Pancreas (tissue), 10 donors: ENCODE data around the gene RSPH9. TPM values are rescaled to one million over a fixed set of nuclear protein-coding genes. Genes with fewer than 3 reads are reported as not detected.
"Not testable (repeated sequence)": the region's sequence is repeated elsewhere in the genome, so short reads cannot be mapped to it uniquely, and the experiment has no call there.

Experiments
- ATAC-seq, 4 donors: fragments of 200-7000 bp; cut with Tn5 transposase; one replicate each; pipeline versions ENCODE4 v1.8.0 to v1.9.1; 2020; ENCODE audit warnings: mild to moderate bottlenecking in 4 of 4, moderate library complexity in 4 of 4
- DNase-seq, 6 donors: peaks; one replicate each; pipeline ENCODE4 v3.0.0-alpha.2; 2020
- FAIRE-seq: peaks from 2 replicates; lab custom pipeline; 2012; peaks lifted over from hg19 to GRCh38; lab: Jason Lieb, UNC
- H3K27ac ChIP-seq, 4 donors: fragments of 200-600 bp; sonication (generic); 1 replicate in 3 of 4; 2 replicates in 1 of 4; pipeline versions ENCODE4 v1.5.0 to v1.8.0; 2020
- H3K27me3 ChIP-seq, 4 donors: fragments of 200-600 bp; one replicate each; pipeline ENCODE4 v1.8.0; 2021
- H3K36me3 ChIP-seq, 3 donors: fragments of 200-600 bp; sonication (generic) in 1 of 3; one replicate each; pipeline versions ENCODE4 v1.5.0 to v1.8.0; 2020 to 2021
- H3K4me1 ChIP-seq, 3 donors: fragments of 200-600 bp; one replicate each; pipeline ENCODE4 v1.8.0; 2021
- H3K4me3 ChIP-seq, 4 donors: fragments of 200-600 bp; sonication (generic) in 2 of 4; one replicate each; pipeline versions ENCODE4 v1.5.0 to v1.8.0; 2020 to 2021
- H3K9me3 ChIP-seq, 4 donors: fragments of 200-600 bp; one replicate each; pipeline ENCODE4 v1.8.0; 2021
- CTCF ChIP-seq, 4 donors: fragments of 200-600 bp; sonication (generic) in 3 of 4; IDR thresholded peaks; one replicate each; pipeline versions ENCODE4 v1.5.0 to v1.8.0; 2021; ENCODE audit warnings: antibody characterized with exemption in 4 of 4
- WGBS, 2 donors: extraction: QIAGEN DNeasy Blood & Tissue Kit; methylation state at CpG; one replicate each; pipeline ENCODE4 v1.1.7; 2013; 5-methylcytosine and 5-hydroxymethylcytosine counted together
- intact Hi-C, 3 donors: fragments of 100-400 bp; cut with DNase I; formaldehyde crosslinking; loops; one replicate each; pipeline versions ENCODE4 v1.11.1 to v1.14.2; 2022
- polyA plus RNA-seq, 2 donors: library from polyadenylated mRNA; stranded (reverse); fragments of 200-250 nt; gene quantifications; one replicate each; pipeline ENCODE4 v1.2.3, GENCODE V29; 2013
- total RNA-seq, 6 donors: library from RNA; stranded (reverse); fragmentation: NEBNext Ultra II Directional in 4 of 6; extraction: Animal tissue kit (Norgen Biotek cat#: 25700) in 4 of 6; gene quantifications; one replicate each; pipeline versions ENCODE4 v1.2.1 to v1.2.4, GENCODE V29; 2021 to 2023
- donor health status: healthy with polysubstance abuse.
- donor health status: DM: no; HTN: no; CAD: no; lungs with moderate emphysema.
- donor health status: DM: no; HTN: no; CAD: no.
- donor health status: control.
- donor health status: control.
- donor health status: Bipolar disorder and iron deficiency.
- donor health status: DM: yes; HTN: yes; CAD: no.
- donor health status: DM: no; HTN: no; CAD: no.
- donor health status: DM: no; HTN: no; CAD: no.
- donor health status: DM: yes; HTN: yes; CAD: no.

Gene RSPH9
- total and polyA plus RNA-seq, 8 donors, result 0.06 to 1.1 (median 0.12) TPM; not detected in 3

DNA sequence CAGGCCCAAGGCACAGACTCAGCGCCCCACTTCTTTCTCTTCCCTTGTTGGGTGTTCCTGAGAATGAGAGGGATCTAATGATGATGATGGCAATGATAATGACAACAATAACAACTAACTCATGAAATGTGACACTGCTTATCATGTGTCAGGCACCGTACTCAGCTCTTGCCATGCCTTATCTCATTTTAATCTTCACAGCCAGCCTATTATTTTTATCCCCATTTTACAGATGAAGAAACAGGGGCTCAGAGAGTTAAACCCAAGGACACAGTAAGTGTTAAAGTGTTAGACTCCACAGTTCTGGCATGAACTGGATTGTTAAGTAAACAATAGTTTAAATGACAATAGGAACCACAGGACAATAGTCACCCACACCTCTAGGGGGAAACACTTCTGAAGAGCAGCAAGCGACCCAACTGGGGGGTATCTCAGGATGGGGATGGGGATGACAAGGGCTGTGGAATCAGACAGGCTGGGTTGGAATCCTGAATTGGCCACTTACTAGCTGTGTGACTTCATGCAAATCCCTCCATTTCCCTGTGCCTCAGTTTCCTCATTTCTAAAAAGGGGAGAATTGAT is 12.5 kb downstream of the RSPH9 start:
- TF ChIP-seq CTCF (IDR thresholded peaks at IDR 0.05), result no peak
- no peak for DNase-seq
- no peak for ATAC-seq
- no peaks in the 10 kb centered on the region for H3K36me3 ChIP-seq
- FAIRE-seq, result no peak
- intact Hi-C loops, result no loop called here
- H3K27me3 ChIP-seq, result no peaks in the 10 kb centered on the region
- H3K9me3 ChIP-seq, result no peaks in the 10 kb centered on the region
- no peak overlapping the region for H3K4me3 ChIP-seq
- WGBS, 2 donors, result 82 to 85% methylated on average over 3 of the region's 3 CpGs
- no peaks in the 10 kb centered on the region for H3K4me1 ChIP-seq
- no peak overlapping the region for H3K27ac ChIP-seq

GRCh38 chr6:43658161-43658560 is 13.3 kb downstream of the RSPH9 start:
- H3K36me3 ChIP-seq, result no peaks in the 10 kb centered on the region
- no peak overlapping the region for H3K27ac ChIP-seq
- no peaks in the 10 kb centered on the region for H3K27me3 ChIP-seq
- ATAC-seq (no peak), DNase-seq (no peak), FAIRE-seq (no peak)
- intact Hi-C loops, result no loop called here
- 87 to 93% methylated on average over 9 of the region's 9 CpGs for WGBS, 2 donors
- H3K9me3 ChIP-seq, result no peaks in the 10 kb centered on the region
- H3K4me1 ChIP-seq, result no peaks in the 10 kb centered on the region
- no peak for TF ChIP-seq CTCF (IDR thresholded peaks at IDR 0.05)
- no peak overlapping the region for H3K4me3 ChIP-seq

DNA sequence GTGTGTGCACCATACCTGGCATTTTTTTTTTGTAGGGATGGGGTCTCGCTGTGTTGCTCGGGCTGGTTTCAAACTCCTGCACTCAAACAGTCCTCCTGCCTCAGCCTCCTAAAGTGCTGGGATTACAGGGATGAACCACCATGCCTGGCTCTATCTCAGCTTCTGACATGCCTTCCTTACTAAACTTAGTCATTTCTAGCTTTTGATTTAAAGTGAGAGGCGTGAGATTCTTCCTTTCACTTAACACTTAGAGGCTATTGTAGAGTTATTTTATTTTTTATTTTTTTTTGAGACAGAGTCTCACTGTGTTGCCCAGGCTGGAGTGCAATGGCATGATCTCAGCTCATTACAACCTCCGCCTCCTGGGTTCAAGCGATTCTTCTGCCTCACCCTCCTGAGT is 18.1 kb downstream of the RSPH9 start:
- H3K4me3 ChIP-seq, H3K27ac ChIP-seq, H3K4me1 ChIP-seq, H3K27me3 ChIP-seq, DNase-seq, ATAC-seq, H3K36me3 ChIP-seq, H3K9me3 ChIP-seq, FAIRE-seq: not testable (repeated sequence)
- 83 to 93% methylated on average over 5 of the region's 5 CpGs for WGBS, 2 donors
- intact Hi-C loops, result loop anchor here in 1 of 3 donors (5.0 kb wide), 2 partner anchors 99 to 419 kb away; no protein-coding TSS in a partner anchor

- no peak for ATAC-seq
- no peak for TF ChIP-seq CTCF (IDR thresholded peaks at IDR 0.05)
- no peak overlapping the region for H3K4me3 ChIP-seq
- no peak for FAIRE-seq
- H3K4me1 ChIP-seq, result peaks cover 13 to 15% (median 14%) of the 10 kb centered on the region in 3 donors
- WGBS, 2 donors, result 76 to 95% methylated on average over 1 of the region's 1 CpG
- H3K9me3 ChIP-seq, result no peaks in the 10 kb centered on the region
- no peak overlapping the region for H3K27ac ChIP-seq
- H3K27me3 ChIP-seq, result no peaks in the 10 kb centered on the region
- DNase-seq, result no peak
- intact Hi-C loops, result loop anchor here in 1 of 3 donors (5.0 kb wide), 1 partner anchor 412 kb away; no protein-coding TSS in a partner anchor
- no peaks in the 10 kb centered on the region for H3K36me3 ChIP-seq
These were observed 20.5 kb downstream of the RSPH9 start for GRCh38 chr6:43665376-43665775.

GRCh38 chr6:43666196-43666920 is 21.5 kb downstream of the RSPH9 start:
- no peak for TF ChIP-seq CTCF (IDR thresholded peaks at IDR 0.05)
- 38 to 43% methylated on average over 13 of the region's 13 CpGs for WGBS, 2 donors
- Histone ChIP-seq H3K9me3 (no peaks in the 10 kb centered on the region), H3K36me3 (peaks cover 0 to under 1% (median 0%) of the 10 kb centered on the region in 3 donors), H3K4me3 (no peak overlapping the region), H3K27me3 (no peaks in the 10 kb centered on the region), H3K4me1 (peaks cover 13 to 15% (median 14%) of the 10 kb centered on the region in 3 donors), H3K27ac (no peak overlapping the region)
- intact Hi-C loops, result loop anchor here in 1 of 3 donors (5.0 kb wide), 1 partner anchor 411 kb away; no protein-coding TSS in a partner anchor
- no peak for ATAC-seq
- no peak for DNase-seq
- no peak for FAIRE-seq
